Measurements from ENCODE around the gene FAM216A. TPM values are rescaled to one million over a fixed set of nuclear protein-coding genes. Genes with fewer than 3 reads are reported as not detected.

The FAM216A gene
- total and polyA plus RNA-seq, 7 donors = 1.6 to 13.0 (median 7.5) TPM

- Histone ChIP-seq H3K4me3 (no peak overlapping the region), H3K36me3 (peaks cover 0 to 36% (median 11%) of the 10 kb centered on the region in 4 donors), H3K27me3 (no peaks in the 10 kb centered on the region), H3K9me3 (no peaks in the 10 kb centered on the region), H3K27ac (peak overlapping the region; percentile 4 to 88 (median 74)), H3K4me1 (peaks cover 0 to 70% (median 52%) of the 10 kb centered on the region in 4 donors)
- no peak for DNase-seq
- intact Hi-C loops (cut with DNase I) = no loop called here
- WGBS, 2 donors = 32 to 71% methylated on average over 5 of the region's 5 CpGs
- TF ChIP-seq POLR2A (IDR thresholded peaks at IDR 0.05) (no peak), EP300 (IDR thresholded peaks at IDR 0.05) (no peak), CTCF (IDR thresholded peaks at IDR 0.05) (no peak)
These were observed 70.4 kb downstream of the FAM216A start for GRCh38 chr12:110538869-110539622.

Small RNA genes within 50 kb of the gene (small RNA-seq; reads per million reads assigned to genes)
- 0 reads per million in 3 donors for gene RF00278

Other genes starting within 250 kb of the FAM216A start
- gene ATP2A2, start 187.6 kb upstream of the FAM216A start, total RNA-seq = 100 to 1,000 TPM in 2 of 4 donors, 10 to 100 TPM in 2; 79.5 to 121 (median 93.7) TPM
- gene ATP2A2, start 187.6 kb upstream of the FAM216A start, polyA plus RNA-seq = 100 to 1,000 TPM in 1 of 3 donors, 10 to 100 TPM in 2; 16.6 to 115 (median 16.8) TPM
- 10 to 100 TPM; 29.9 to 65.6 (median 53.0) TPM for gene ANAPC7, start 65.1 kb upstream of the FAM216A start, total RNA-seq
- 10 to 100 TPM in 2 of 3 donors, 1 to 10 TPM in 1; 9.6 to 31.8 (median 17.6) TPM for gene ANAPC7, start 65.1 kb upstream of the FAM216A start, polyA plus RNA-seq
- 100 to 1,000 TPM; 156 to 304 (median 231) TPM for gene ARPC3, start 18.5 kb upstream of the FAM216A start, total RNA-seq
- gene ARPC3, start 18.5 kb upstream of the FAM216A start, polyA plus RNA-seq = 100 to 1,000 TPM; 411 to 982 (median 634) TPM
- 10 to 100 TPM; 16.1 to 22.8 (median 20.6) TPM for gene GPN3, start 588 bp upstream of the FAM216A start, total RNA-seq
- 10 to 100 TPM; 12.6 to 17.3 (median 12.9) TPM for gene GPN3, start 588 bp upstream of the FAM216A start, polyA plus RNA-seq
- gene VPS29, start 33.3 kb downstream of the FAM216A start, total RNA-seq = 100 to 1,000 TPM; 120 to 209 (median 172) TPM
- 100 to 1,000 TPM; 157 to 281 (median 206) TPM for gene VPS29, start 33.3 kb downstream of the FAM216A start, polyA plus RNA-seq
- under 1 TPM; 0.41 to 0.71 (median 0.61) TPM for gene RAD9B, start 33.5 kb downstream of the FAM216A start, total RNA-seq
- under 1 TPM in 2 of 3 donors, not detected in 1; 0.36 to 0.46 TPM for gene RAD9B, start 33.5 kb downstream of the FAM216A start, polyA plus RNA-seq
- 10 to 100 TPM; 19.4 to 30.3 (median 22.5) TPM for gene PPTC7, start 114.5 kb downstream of the FAM216A start, total RNA-seq
- gene PPTC7, start 114.5 kb downstream of the FAM216A start, polyA plus RNA-seq = 10 to 100 TPM; 16.1 to 24.5 (median 18.6) TPM
- gene TCTN1, start 145.3 kb downstream of the FAM216A start, total RNA-seq = 10 to 100 TPM; 34.6 to 38.6 (median 35.6) TPM
- 1 to 10 TPM in 2 of 3 donors, under 1 TPM in 1; 0.92 to 8.7 (median 6.6) TPM for gene TCTN1, start 145.3 kb downstream of the FAM216A start, polyA plus RNA-seq
- gene HVCN1, start 220.3 kb downstream of the FAM216A start, total RNA-seq = 1 to 10 TPM; 3.8 to 9.7 (median 6.6) TPM
- 10 to 100 TPM in 1 of 3 donors, 1 to 10 TPM in 2; 1.8 to 26.3 (median 4.2) TPM for gene HVCN1, start 220.3 kb downstream of the FAM216A start, polyA plus RNA-seq

Data from sigmoid colon (tissue), 7 donors.